Bronchial epithelial cell (primary cell): ENCODE results near the gene RAB25. TPM values are rescaled to one million over a fixed set of nuclear protein-coding genes. Genes with fewer than 3 reads are reported as not detected.

Experiments used
- DNase-seq: peaks from one replicate; pipeline ENCODE4 v3.0.0-alpha.2; 2010; ENCODE audit warnings: low read depth
- FAIRE-seq: peaks from 2 replicates; lab custom pipeline; 2011; peaks lifted over from hg19 to GRCh38; lab: Jason Lieb, UNC
- H3K27me3 ChIP-seq: 2 replicates; pipeline ENCODE4 v1.5.1; 2011; ENCODE audit warnings: low read length; ENCODE audit not compliant: control insufficient read depth, insufficient read depth
- H3K36me3 ChIP-seq: 2 replicates; pipeline ENCODE4 v1.5.1; 2011; ENCODE audit warnings: low read length; ENCODE audit not compliant: control insufficient read depth, insufficient read depth
- H3K4me3 ChIP-seq: 2 replicates; pipeline ENCODE4 v1.5.1; 2011; ENCODE audit warnings: mild to moderate bottlenecking, low read depth, low read length, control low read depth
- CTCF ChIP-seq: IDR thresholded peaks from 2 replicates; pipeline ENCODE4 v1.5.1; 2011; ENCODE audit warnings: mild to moderate bottlenecking, moderate library complexity, low read length, control low read depth, inconsistent platforms; ENCODE audit not compliant: insufficient read depth, severe bottlenecking
- total RNA-seq: library from RNA; depleted of rRNA; stranded (reverse); fragments of >200 nt; gene quantifications from 2 replicates; pipeline ENCODE4 v1.2.1, GENCODE V29; 2014

The RAB25 gene
- 30.3 and 83.7 TPM in 2 replicates for total RNA-seq

DNA sequence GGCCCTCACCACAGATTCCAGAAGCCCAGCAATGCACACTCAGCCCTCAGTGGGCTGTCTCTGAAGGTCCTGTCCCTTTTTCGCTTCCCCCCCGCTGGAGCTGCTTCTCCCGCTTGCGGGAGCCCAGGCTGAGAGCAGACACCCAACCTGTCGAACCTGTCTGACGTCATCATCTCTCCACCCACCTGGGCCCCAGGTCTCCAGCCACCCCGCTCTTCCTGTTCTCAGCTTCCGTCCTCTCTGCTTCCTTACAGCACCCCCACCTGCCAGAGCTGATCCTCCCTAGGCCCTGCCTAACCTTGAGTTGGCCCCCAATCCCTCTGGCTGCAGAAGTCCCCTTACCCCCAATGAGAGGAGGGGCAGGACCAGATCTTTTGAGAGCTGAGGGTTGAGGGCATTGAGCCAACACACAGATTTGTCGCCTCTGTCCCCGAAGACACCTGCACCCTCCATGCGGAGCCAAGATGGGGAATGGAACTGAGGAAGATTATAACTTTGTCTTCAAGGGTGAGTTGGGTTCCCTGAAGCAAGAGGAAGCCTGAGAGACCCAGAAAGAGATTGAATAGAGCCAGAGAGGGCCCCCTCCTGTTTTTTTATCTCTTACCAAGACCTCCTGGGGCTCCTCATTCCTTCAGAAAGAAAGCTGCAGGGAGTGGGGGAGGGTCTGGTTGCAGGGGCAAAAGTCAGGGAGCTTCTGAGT, at the start of gene RAB25:
TSS of gene RAB25 (plus strand) at position 224 of the 700 bp plus-strand sequence. CDS start at position 465, 241 bp downstream.
- Histone ChIP-seq H3K4me3 (peak within 1 kb of the TSS; percentile 55), H3K27me3 (no peaks in the 10 kb centered on the region), H3K36me3 (peaks cover 2% of the 10 kb centered on the region)
- DNase-seq (peak; percentile 88), FAIRE-seq (no peak)
- no peak for TF ChIP-seq CTCF

DNA sequence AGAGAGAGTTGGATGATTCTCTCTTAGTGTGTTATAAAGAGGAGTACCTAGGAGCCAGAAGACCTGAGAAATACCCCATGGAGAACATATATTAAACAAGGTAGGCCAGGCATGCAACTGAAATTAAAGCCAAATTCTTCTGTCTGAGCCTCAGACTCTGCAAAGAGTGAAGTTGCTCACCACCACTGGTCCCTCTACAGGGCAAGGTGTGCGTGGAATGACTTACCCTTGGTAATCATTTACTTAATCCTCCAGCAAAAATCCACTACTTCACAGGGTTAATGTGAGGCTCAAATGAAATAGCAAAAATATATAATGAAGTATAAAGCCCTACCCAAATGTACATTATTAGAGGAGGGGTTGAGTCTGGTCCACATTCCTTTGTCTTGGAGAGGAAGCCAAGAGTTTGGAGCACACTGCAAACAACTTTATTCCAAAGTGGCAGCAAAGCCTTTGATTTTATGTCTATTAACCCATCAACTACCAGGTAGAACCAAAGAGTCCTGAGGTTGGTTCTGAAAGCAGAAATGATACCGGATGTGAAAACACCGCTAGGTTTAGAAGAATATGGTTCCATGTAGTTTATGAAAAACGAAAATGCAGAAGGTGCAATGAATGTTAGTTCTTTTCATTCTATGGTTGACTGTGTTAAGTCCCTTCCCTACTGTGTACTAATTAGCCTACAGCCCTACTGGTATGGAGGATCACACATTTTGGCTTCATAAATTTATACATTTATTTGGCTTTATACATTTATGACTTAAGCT, 48.7 kb upstream of the RAB25 start:
- DNase-seq (no peak), FAIRE-seq (no peak)
- Histone ChIP-seq H3K36me3 (peaks cover 14% of the 10 kb centered on the region), H3K27me3 (no peaks in the 10 kb centered on the region), H3K4me3 (no peak overlapping the region)
- TF ChIP-seq CTCF = no peak

- H3K36me3 ChIP-seq = peaks cover 17% of the 10 kb centered on the region
- H3K27me3 ChIP-seq = no peaks in the 10 kb centered on the region
- no peak overlapping the region for H3K4me3 ChIP-seq
- DNase-seq = no peak
- no peak for FAIRE-seq
- no peak for TF ChIP-seq CTCF
These were observed 46.1 kb upstream of the RAB25 start for GRCh38 chr1:156014829-156015228.

GRCh38 chr1:156019946-156020292, 41.0 kb upstream of the RAB25 start:
- DNase-seq (no peak), FAIRE-seq (no peak)
- TF ChIP-seq CTCF = no peak
- Histone ChIP-seq H3K36me3 (peaks cover 9% of the 10 kb centered on the region), H3K4me3 (peak overlapping the region; percentile 60), H3K27me3 (no peaks in the 10 kb centered on the region)

DNA sequence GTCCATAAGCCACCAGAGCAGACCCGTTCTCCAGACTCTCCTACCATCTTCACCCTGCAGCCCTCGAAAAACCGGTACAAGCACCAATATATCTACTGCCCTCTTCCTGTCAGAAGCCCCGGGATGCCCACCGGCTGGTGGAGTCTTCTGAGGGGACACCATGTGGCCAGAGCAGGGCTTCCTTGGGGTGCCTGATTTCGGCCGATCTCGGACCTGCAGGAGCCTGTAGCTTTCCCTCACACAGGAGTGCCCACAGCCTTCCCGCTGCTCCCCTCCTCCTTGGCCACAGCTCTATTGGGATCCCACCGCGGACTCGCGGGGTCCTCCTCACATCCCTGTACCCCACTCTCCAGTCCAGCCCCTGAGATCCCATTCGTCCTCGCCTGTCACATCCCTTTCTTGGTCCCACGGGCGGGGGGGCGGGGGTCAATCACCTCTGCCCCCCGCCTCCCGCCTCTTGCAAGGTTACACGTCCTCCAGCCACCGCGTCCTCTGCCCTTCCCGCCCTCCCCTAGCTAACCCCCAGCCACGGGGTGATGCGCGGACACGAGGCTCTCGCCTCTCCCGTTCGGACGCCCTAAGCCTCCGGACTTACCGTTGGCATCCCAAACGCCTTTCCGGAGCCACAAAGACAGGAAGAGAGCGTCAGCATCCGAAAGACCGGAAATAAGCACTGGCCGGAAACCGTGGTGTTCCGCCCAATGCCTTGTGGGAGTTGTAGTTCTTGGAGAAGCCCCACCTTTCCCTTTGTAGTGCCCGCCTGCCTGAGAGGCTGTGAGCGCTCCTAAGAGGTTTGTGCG, 40.5 kb upstream of the RAB25 start, which contains the start of gene SSR2:
TSS of gene SSR2 (minus strand) at position 659 of the 800 bp plus-strand sequence. CDS start 784 bp downstream, outside the sequence.
- Histone ChIP-seq H3K27me3 (no peaks in the 10 kb centered on the region), H3K4me3 (peak within 1 kb of the TSS; percentile 60), H3K36me3 (peaks cover 9% of the 10 kb centered on the region)
- TF ChIP-seq CTCF = no peak
- FAIRE-seq (no peak), DNase-seq (peak; percentile 93)
